Neural cell (in vitro differentiated cells): ENCODE data around the gene PKNOX1. TPM values are rescaled to one million over a fixed set of nuclear protein-coding genes. Genes with fewer than 3 reads are reported as not detected.

Experiments
- H2AFZ ChIP-seq: fragments of 200-600, 300-800 bp; sonication (generic), shearing (Covaris generic); 2 replicates; pipeline ENCODE4 v1.6.0; 2014; ENCODE audit warnings: low read depth, mild to moderate bottlenecking, antibody characterized with exemption, low read length, moderate library complexity
- H3F3A ChIP-seq: fragments of 200-600 bp; shearing (Covaris generic); 2 replicates; pipeline ENCODE4 v1.6.1; 2016; ENCODE audit warnings: mild to moderate bottlenecking, moderate library complexity, mixed read lengths, antibody characterized with exemption, low read length; ENCODE audit not compliant: insufficient read depth, poor library complexity, severe bottlenecking
- H3K27ac ChIP-seq: fragments of 200-600, 300-800 bp; sonication (generic), shearing (Covaris generic); 2 replicates; pipeline ENCODE4 v1.5.1; 2014; ENCODE audit warnings: mild to moderate bottlenecking, low read length, moderate library complexity
- H3K27me3 ChIP-seq: fragments of 300-800, 200-600 bp; sonication (generic), shearing (Covaris generic); 2 replicates; pipeline ENCODE4 v1.6.0; 2014; ENCODE audit warnings: mild to moderate bottlenecking, low read depth, low read length, moderate library complexity; ENCODE audit not compliant: insufficient read depth
- H3K36me3 ChIP-seq: fragments of 300-800, 200-600 bp; sonication (generic), shearing (Covaris generic); 2 replicates; pipeline ENCODE4 v1.5.1; 2014; ENCODE audit warnings: mild to moderate bottlenecking, antibody characterized with exemption, low read length, moderate library complexity; ENCODE audit not compliant: insufficient read depth
- H3K4me2 ChIP-seq: fragments of 300-800, 200-600 bp; sonication (generic), shearing (Covaris generic); 2 replicates; pipeline ENCODE4 v1.6.0; 2014; ENCODE audit warnings: mild to moderate bottlenecking, low read length
- H3K4me3 ChIP-seq: fragments of 300-800, 200-600 bp; sonication (generic), shearing (Covaris generic); 2 replicates; pipeline ENCODE4 v1.5.1; 2014; ENCODE audit warnings: mild to moderate bottlenecking, low read length, moderate library complexity
- H3K79me2 ChIP-seq: fragments of 200-600 bp; shearing (Covaris generic); replicated peaks from 2 replicates; pipeline ENCODE4 v1.6.0; 2014; ENCODE audit warnings: mild to moderate bottlenecking, low read length, moderate library complexity; ENCODE audit not compliant: insufficient read depth
- H3K9ac ChIP-seq: fragments of 300-800, 200-600 bp; sonication (generic), shearing (Covaris generic); 2 replicates; pipeline ENCODE4 v1.6.1; 2016; ENCODE audit warnings: mild to moderate bottlenecking, low read length, mixed read lengths
- H3K9me2 ChIP-seq: fragments of 200-600 bp; shearing (Covaris generic); 2 replicates; pipeline ENCODE4 v1.6.1; 2016; ENCODE audit warnings: mild to moderate bottlenecking, low read length, mixed read lengths; ENCODE audit not compliant: insufficient read depth
- H3K9me3 ChIP-seq: fragments of 200-600, 300-800 bp; sonication (generic), shearing (Covaris generic); 2 replicates; pipeline ENCODE4 v1.6.1; 2016; ENCODE audit warnings: mild to moderate bottlenecking, mixed run types, low read length, moderate library complexity, mixed read lengths
- H4K20me1 ChIP-seq: fragments of 200-600 bp; shearing (Covaris generic); 2 replicates; pipeline ENCODE4 v1.6.1; 2016; ENCODE audit warnings: mild to moderate bottlenecking, mixed run types; ENCODE audit not compliant: insufficient read depth
- EP300 ChIP-seq: fragments of 450-650 bp; conservative IDR thresholded peaks from 2 replicates; pipeline ENCODE4 v1.6.1; 2014; ENCODE audit warnings: antibody characterized with exemption, mild to moderate bottlenecking, moderate library complexity; ENCODE audit not compliant: poor library complexity, severe bottlenecking
- EZH2 ChIP-seq: fragments of 200-600, 300-800 bp; shearing (Covaris generic), sonication (generic); IDR thresholded peaks from 2 replicates; pipeline ENCODE4 v1.6.1; 2014; ENCODE audit warnings: antibody characterized with exemption, low read length, borderline replicate concordance, mild to moderate bottlenecking; ENCODE audit not compliant: insufficient read depth, poor library complexity, severe bottlenecking
- MXI1 ChIP-seq: fragments of 450-650 bp; conservative IDR thresholded peaks from 2 replicates; pipeline ENCODE4 v1.6.1; 2014; ENCODE audit warnings: antibody characterized with exemption, mild to moderate bottlenecking; ENCODE audit not compliant: poor library complexity, severe bottlenecking
- POLR2AphosphoS5 ChIP-seq: IDR thresholded peaks from 2 replicates; pipeline ENCODE4 v1.6.1; 2012
- RAD21 ChIP-seq: fragments of 450-650 bp; conservative IDR thresholded peaks from 2 replicates; pipeline ENCODE4 v1.6.1; 2014; ENCODE audit warnings: antibody characterized with exemption, mild to moderate bottlenecking, moderate library complexity
- SMC3 ChIP-seq: fragments of 450-650 bp; conservative IDR thresholded peaks from 2 replicates; pipeline ENCODE4 v1.6.1; 2014; ENCODE audit warnings: antibody characterized with exemption, mild to moderate bottlenecking, moderate library complexity; ENCODE audit not compliant: poor library complexity
- TAF1 ChIP-seq: IDR thresholded peaks from 2 replicates; pipeline ENCODE4 v1.6.1; 2012; ENCODE audit warnings: low read depth
- polyA minus RNA-seq: library from RNA; depleted of rRNA, polyadenylated mRNA; stranded (reverse); fragments of >200 nt; gene quantifications from 2 replicates; pipeline ENCODE4 v1.2.3, GENCODE V29; 2014
- polyA plus RNA-seq: library from polyadenylated mRNA; depleted of rRNA; stranded (reverse); fragments of >200 nt; gene quantifications from 2 replicates; pipeline ENCODE4 v1.2.3, GENCODE V29; 2014
- TF ChIP-seq, protein P1 (sequence below): IDR thresholded peaks from 2 replicates; pipeline ENCODE4 v1.6.1; 2012; ENCODE audit warnings: borderline replicate concordance
- TF ChIP-seq, protein P2 (sequence below): fragments of 450-650 bp; IDR thresholded peaks from 2 replicates; pipeline ENCODE4 v1.5.1; 2014; ENCODE audit warnings: antibody characterized with exemption, mild to moderate bottlenecking, moderate library complexity; ENCODE audit not compliant: poor library complexity, severe bottlenecking

PKNOX1 gene, protein sequence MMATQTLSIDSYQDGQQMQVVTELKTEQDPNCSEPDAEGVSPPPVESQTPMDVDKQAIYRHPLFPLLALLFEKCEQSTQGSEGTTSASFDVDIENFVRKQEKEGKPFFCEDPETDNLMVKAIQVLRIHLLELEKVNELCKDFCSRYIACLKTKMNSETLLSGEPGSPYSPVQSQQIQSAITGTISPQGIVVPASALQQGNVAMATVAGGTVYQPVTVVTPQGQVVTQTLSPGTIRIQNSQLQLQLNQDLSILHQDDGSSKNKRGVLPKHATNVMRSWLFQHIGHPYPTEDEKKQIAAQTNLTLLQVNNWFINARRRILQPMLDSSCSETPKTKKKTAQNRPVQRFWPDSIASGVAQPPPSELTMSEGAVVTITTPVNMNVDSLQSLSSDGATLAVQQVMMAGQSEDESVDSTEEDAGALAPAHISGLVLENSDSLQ
- polyA plus RNA-seq (6.9 and 8.2 TPM in 2 replicates), polyA minus RNA-seq (17.9 and 20.7 TPM in 2 replicates)

DNA sequence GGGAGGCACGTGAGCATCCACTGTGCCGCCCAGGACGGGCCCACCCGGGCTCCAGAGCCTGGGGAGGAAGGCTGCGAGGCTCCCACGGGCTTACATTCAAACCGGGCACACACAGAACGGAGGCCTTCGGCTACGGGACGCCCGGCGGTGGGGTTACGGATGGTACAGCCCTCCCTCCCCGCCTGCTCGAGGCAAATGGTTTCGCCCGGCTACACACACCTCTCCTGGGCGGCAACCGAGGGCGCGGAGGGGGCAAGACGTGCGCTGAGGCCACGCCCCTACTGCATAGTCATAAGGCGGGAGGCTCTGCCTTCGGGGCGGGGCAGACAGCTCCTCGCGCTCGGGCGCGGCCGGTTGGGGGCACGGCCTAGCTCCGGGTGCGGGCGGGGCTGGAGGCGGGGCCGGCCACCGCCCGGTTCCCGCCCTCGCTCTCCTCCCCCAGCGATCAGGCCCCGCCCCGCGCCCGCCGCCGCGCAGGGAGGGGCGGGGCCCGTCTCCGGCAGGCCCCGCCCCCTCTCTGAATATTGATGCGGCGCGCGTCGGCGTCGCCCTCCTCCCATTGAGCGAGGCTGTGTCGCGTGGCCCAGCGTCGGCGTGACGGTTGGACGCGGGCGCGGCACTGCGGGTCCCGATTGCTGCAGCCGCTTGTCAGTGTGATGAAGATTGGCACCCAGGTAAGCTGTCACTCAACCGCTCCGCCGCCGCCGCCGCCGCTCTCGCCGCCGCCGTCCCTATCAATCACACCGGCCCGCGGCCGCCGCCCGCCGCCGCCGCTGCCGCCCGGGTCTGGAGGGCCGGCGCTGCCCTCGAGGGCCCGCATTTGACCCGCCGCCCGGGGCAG, at the start of gene PKNOX1:
Gene PKNOX1, plus strand, starts transcription at position 572 of the 841 bp plus-strand sequence. CDS start 29,820 bp downstream, outside the sequence.
- Histone ChIP-seq H3K9me2 (no peaks in the 10 kb centered on the region), H3K9ac (peak within 1 kb of the TSS; percentile 95), H3K27me3 (no peaks in the 10 kb centered on the region), H3K9me3 (peaks cover 4% of the 10 kb centered on the region), H3K4me2 (peak within 1 kb of the TSS; percentile 97), H3K79me2 (peaks cover 23% of the 10 kb centered on the region), H3F3A (peaks cover 6% of the 10 kb centered on the region), H2AFZ (peak within 1 kb of the TSS; percentile 83), H4K20me1 (no peaks in the 10 kb centered on the region), H3K4me3 (peak within 1 kb of the TSS; percentile 91), H3K36me3 (no peaks in the 10 kb centered on the region), H3K27ac (peak within 1 kb of the TSS; percentile 96)
- TF ChIP-seq, protein P1, sequence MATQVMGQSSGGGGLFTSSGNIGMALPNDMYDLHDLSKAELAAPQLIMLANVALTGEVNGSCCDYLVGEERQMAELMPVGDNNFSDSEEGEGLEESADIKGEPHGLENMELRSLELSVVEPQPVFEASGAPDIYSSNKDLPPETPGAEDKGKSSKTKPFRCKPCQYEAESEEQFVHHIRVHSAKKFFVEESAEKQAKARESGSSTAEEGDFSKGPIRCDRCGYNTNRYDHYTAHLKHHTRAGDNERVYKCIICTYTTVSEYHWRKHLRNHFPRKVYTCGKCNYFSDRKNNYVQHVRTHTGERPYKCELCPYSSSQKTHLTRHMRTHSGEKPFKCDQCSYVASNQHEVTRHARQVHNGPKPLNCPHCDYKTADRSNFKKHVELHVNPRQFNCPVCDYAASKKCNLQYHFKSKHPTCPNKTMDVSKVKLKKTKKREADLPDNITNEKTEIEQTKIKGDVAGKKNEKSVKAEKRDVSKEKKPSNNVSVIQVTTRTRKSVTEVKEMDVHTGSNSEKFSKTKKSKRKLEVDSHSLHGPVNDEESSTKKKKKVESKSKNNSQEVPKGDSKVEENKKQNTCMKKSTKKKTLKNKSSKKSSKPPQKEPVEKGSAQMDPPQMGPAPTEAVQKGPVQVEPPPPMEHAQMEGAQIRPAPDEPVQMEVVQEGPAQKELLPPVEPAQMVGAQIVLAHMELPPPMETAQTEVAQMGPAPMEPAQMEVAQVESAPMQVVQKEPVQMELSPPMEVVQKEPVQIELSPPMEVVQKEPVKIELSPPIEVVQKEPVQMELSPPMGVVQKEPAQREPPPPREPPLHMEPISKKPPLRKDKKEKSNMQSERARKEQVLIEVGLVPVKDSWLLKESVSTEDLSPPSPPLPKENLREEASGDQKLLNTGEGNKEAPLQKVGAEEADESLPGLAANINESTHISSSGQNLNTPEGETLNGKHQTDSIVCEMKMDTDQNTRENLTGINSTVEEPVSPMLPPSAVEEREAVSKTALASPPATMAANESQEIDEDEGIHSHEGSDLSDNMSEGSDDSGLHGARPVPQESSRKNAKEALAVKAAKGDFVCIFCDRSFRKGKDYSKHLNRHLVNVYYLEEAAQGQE: peak; percentile 37
- TF ChIP-seq MXI1: peak; percentile 44
- no peak for TF ChIP-seq SMC3
- no peak for TF ChIP-seq RAD21
- no peak for TF ChIP-seq TAF1
- TF ChIP-seq EP300: peak; percentile 97
- TF ChIP-seq, protein P2, sequence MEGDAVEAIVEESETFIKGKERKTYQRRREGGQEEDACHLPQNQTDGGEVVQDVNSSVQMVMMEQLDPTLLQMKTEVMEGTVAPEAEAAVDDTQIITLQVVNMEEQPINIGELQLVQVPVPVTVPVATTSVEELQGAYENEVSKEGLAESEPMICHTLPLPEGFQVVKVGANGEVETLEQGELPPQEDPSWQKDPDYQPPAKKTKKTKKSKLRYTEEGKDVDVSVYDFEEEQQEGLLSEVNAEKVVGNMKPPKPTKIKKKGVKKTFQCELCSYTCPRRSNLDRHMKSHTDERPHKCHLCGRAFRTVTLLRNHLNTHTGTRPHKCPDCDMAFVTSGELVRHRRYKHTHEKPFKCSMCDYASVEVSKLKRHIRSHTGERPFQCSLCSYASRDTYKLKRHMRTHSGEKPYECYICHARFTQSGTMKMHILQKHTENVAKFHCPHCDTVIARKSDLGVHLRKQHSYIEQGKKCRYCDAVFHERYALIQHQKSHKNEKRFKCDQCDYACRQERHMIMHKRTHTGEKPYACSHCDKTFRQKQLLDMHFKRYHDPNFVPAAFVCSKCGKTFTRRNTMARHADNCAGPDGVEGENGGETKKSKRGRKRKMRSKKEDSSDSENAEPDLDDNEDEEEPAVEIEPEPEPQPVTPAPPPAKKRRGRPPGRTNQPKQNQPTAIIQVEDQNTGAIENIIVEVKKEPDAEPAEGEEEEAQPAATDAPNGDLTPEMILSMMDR: peak; percentile 37
- peak; percentile 84 for TF ChIP-seq POLR2AphosphoS5

DNA sequence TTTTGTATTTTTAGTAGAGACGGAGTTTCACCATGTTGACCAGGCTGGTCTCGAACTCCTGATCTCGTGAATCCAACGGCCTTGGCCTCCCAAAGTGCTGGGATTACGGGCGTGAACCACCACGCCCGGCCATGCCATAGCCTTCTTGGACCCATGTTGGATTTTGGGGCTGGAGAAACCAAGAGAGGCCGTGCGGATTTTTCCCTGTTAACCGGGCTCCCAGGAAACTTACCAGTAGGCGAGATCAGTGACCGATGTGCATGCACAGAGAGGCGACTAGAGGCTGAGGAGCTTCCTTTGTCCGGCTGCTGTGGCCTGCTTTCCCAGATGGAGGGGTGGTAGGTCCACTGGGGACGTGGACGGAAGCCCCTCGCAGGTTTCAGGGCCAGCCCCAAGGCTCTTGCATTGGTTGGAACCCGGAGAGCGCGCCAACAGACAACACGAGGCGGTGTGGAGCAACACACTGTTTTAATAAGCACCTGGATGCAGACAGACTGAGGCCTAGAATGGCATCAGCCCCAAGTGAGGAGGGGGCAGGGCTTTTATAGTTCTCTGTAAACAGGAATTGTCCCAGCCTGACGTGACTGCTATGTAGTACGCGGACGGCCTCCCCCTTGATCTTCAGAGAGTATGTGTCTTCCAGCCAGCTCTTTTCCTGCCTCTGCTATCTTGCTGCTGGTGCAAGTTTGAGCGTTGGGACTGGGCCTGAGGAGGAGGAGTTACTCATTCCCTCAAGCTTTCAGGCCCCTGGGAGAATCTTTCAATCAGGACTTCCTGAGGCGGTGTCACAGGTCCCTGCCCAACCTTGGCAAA, 49.0 kb upstream of the PKNOX1 start, which contains the start of gene ERVH48-1:
Gene ERVH48-1, minus strand, starts transcription at position 517 of the 813 bp plus-strand sequence. CDS start 6,624 bp downstream, outside the sequence.
- H3K36me3 ChIP-seq: no peaks in the 10 kb centered on the region
- no peaks in the 10 kb centered on the region for H3K9me2 ChIP-seq
- no peaks in the 10 kb centered on the region for H3K79me2 ChIP-seq
- H3K27me3 ChIP-seq: no peaks in the 10 kb centered on the region
- H3K9me3 ChIP-seq: no peaks in the 10 kb centered on the region
- H3K27ac ChIP-seq: no peak within 1 kb of the TSS
- no peaks in the 10 kb centered on the region for H3F3A ChIP-seq
- H3K4me3 ChIP-seq: no peak within 1 kb of the TSS
- TF ChIP-seq MXI1 (no peak), POLR2AphosphoS5 (no peak), RAD21 (no peak), EP300 (no peak), SMC3 (no peak), EZH2 (no peak), TAF1 (no peak)
- TF ChIP-seq, protein P2: no peak
- TF ChIP-seq, protein P1: no peak
- H3K9ac ChIP-seq: no peak within 1 kb of the TSS
- no peak within 1 kb of the TSS for H3K4me2 ChIP-seq
- H2AFZ ChIP-seq: no peak within 1 kb of the TSS
- no peaks in the 10 kb centered on the region for H4K20me1 ChIP-seq
